GM12865 (cell line): Measurements from ENCODE around the gene CLASP1.
A peak's percentile ranks its signal among the peaks of the same experiment; 100 is the strongest.

Source experiments
- DNase-seq: peaks from one replicate; pipeline ENCODE4 v3.0.0; 2010; ENCODE audit warnings: low read depth
- H3K4me3 ChIP-seq: 2 replicates; pipeline ENCODE4 v1.5.1; 2011; ENCODE audit warnings: mild to moderate bottlenecking, low read depth, low read length, control low read depth
- CTCF ChIP-seq: IDR thresholded peaks from 2 replicates; pipeline ENCODE4 v1.5.1; 2011; ENCODE audit warnings: low read length, control low read depth, low read depth, inconsistent platforms; ENCODE audit not compliant: insufficient read depth; ENCODE audit errors: missing control alignments

Gene CLASP1

DNA sequence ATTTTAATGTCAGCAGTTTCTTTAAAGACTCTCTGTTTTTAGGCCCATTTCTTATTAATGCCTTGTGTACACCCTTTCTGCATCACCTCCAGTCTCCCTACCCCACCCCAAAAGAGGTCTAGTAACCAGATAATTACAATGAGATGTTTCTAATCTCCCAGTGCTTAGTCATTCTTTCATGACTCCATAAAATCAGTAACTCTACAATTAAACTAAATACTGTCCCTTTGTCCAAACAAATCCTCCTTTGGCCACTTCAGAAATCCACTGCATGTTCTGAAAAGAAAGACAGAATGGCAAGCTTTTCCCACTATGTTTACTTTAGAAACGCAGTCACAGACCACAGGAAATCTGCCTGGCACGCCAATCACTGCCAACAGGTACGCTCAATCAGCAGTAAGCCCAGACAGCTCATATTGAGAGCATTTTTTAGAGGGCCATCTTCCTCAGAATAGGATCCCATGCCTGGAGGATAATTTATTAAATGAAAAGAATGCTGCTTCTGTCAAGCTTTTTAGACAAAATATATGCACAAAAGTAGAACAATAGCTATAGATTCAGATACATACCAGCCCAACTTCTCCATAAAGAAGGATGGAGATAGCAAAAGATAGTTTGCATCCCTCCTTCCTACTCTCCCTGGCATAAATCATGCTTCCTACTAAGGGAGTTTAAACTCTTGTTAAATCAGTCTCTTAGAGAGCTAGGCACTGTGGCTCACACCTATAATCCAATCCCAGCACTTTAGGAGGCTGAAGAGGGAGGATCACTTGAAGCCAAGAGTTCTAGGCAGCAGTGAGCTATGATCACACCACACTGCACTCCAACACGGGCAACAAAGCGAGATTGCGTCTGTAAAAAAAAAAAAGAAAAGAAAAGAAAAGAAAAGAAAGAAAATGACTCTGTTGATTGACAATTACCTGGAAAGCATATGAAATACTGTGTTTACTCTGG is 14.6 kb downstream of the CLASP1 start:
- no peak for DNase-seq
- no peak overlapping the region for H3K4me3 ChIP-seq
- no peak for TF ChIP-seq CTCF

- no peak for TF ChIP-seq CTCF
- no peak overlapping the region for H3K4me3 ChIP-seq
- DNase-seq, result no peak
These were observed 15.8 kb downstream of the CLASP1 start for GRCh38 chr2:121633463-121633862.

DNA sequence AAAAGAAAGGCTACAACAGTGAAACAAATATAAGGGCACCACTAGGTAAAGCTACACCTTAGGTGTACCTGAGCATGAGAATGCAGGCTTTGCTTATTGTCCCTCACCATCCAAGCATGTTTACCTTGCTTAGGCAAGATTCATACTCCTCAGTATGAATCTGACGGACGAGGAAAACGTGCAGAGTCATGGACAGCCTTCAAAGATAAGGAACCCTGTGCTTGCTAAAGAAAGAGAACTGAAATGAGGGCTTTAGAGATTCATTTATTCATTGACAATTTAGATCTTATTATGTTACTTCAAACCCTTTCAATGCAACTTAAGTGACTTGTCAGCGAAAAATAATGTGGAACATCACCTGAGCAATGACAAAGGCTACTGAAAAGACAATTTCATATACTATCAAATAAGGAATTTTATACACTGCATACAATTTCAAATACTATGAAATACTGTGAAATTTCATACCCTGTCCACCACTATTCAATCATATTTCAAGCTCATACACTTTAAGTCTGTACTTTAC is 21.7 kb downstream of the CLASP1 start:
- no peak overlapping the region for H3K4me3 ChIP-seq
- TF ChIP-seq CTCF, result no peak
- DNase-seq, result no peak

- no peak for TF ChIP-seq CTCF
- DNase-seq, result no peak
- H3K4me3 ChIP-seq, result no peak overlapping the region
These were observed 22.3 kb downstream of the CLASP1 start for GRCh38 chr2:121626777-121627524.

- no peak for DNase-seq
- no peak overlapping the region for H3K4me3 ChIP-seq
- TF ChIP-seq CTCF, result no peak
These were observed 23.3 kb downstream of the CLASP1 start for GRCh38 chr2:121625953-121626352.

GRCh38 chr2:121617042-121617599 is 32.1 kb downstream of the CLASP1 start:
- no peak overlapping the region for H3K4me3 ChIP-seq
- DNase-seq, result peak; percentile 64
- TF ChIP-seq CTCF, result no peak
